NCI-H128 (cell line): Measurements from ENCODE around the gene GBE1.
"Not testable (repeated sequence)": the region's sequence is repeated elsewhere in the genome, so short reads cannot be mapped to it uniquely, and the experiment has no call there.

Experiments
- DNase-seq: peaks from one replicate; lab custom pipeline; 2025; ENCODE audit not compliant: unreplicated experiment; lab: John Stamatoyannopoulos, UW

The GBE1 gene

GRCh38 chr3:81753416-81754027 lies 7.9 kb downstream of the GBE1 start:
- DNase-seq, result no peak

GRCh38 chr3:81752604-81753003 lies 8.8 kb downstream of the GBE1 start:
- no peak for DNase-seq

GRCh38 chr3:81749265-81749664 lies 12.2 kb downstream of the GBE1 start:
- no peak for DNase-seq

- DNase-seq, result not testable (repeated sequence)
Measured at GRCh38 chr3:81747280-81747679, 14.2 kb downstream of the GBE1 start.

GRCh38 chr3:81744366-81744765 lies 17.1 kb downstream of the GBE1 start:
- no peak for DNase-seq

GRCh38 chr3:81743096-81744025 lies 18.1 kb downstream of the GBE1 start:
- DNase-seq, result no peak

GRCh38 chr3:81742581-81742980 lies 18.9 kb downstream of the GBE1 start:
- DNase-seq, result no peak

GRCh38 chr3:81741216-81741615 lies 20.2 kb downstream of the GBE1 start:
- no peak for DNase-seq

- no peak for DNase-seq
Measured at GRCh38 chr3:81740731-81741130, 20.7 kb downstream of the GBE1 start.

- no peak for DNase-seq
Measured at GRCh38 chr3:81735334-81735733, 26.1 kb downstream of the GBE1 start.

GRCh38 chr3:81734742-81735141 lies 26.7 kb downstream of the GBE1 start:
- DNase-seq, result no peak

- DNase-seq, result no peak
Measured at GRCh38 chr3:81732642-81733041, 28.8 kb downstream of the GBE1 start.

GRCh38 chr3:81728766-81729544 lies 32.5 kb downstream of the GBE1 start:
- no peak for DNase-seq

- no peak for DNase-seq
Measured at GRCh38 chr3:81726735-81727134, 34.7 kb downstream of the GBE1 start.

GRCh38 chr3:81726132-81726531 lies 35.3 kb downstream of the GBE1 start:
- DNase-seq, result peak; percentile 12

- no peak for DNase-seq
Measured at GRCh38 chr3:81723732-81724313, 37.6 kb downstream of the GBE1 start.

- DNase-seq, result no peak
Measured at GRCh38 chr3:81718311-81718710, 43.1 kb downstream of the GBE1 start.

GRCh38 chr3:81716870-81717509 lies 44.5 kb downstream of the GBE1 start:
- no peak for DNase-seq

- no peak for DNase-seq
Measured at GRCh38 chr3:81713031-81713430, 48.4 kb downstream of the GBE1 start.

GRCh38 chr3:81709606-81710005 lies 51.8 kb downstream of the GBE1 start:
- no peak for DNase-seq

GRCh38 chr3:81707996-81708395 lies 53.4 kb downstream of the GBE1 start:
- DNase-seq, result no peak
